A673 (cell line): ENCODE data around the gene ISY1. TPM values are rescaled to one million over a fixed set of nuclear protein-coding genes. Genes with fewer than 3 reads are reported as not detected.
A peak's percentile ranks its signal among the peaks of the same experiment; 100 is the strongest.

Experiments
- BruUV-seq: library from RNA; stranded (reverse); fragments of 400-500 nt; replicated peaks from 2 replicates; lab custom pipeline; 2021; lab: Mats Ljungman, UMichigan
- CTCF ChIA-PET: fragments of 300-600 bp; sonication (Branson Sonifier 250); formaldehyde crosslinking; loops from one replicate; lab custom pipeline; 2022; ENCODE audit warnings: antibody characterized with exemption; lab: Charles Lee
- POLR2A ChIA-PET: fragments of 300-600 bp; sonication (Branson Sonifier 250); formaldehyde crosslinking; loops from one replicate; lab custom pipeline; 2022; ENCODE audit warnings: antibody characterized with exemption; ENCODE audit not compliant: low non-redundant PET; lab: Charles Lee
- DNase-seq: peaks from one replicate; pipeline ENCODE4 v3.0.0-alpha.2; 2015; ENCODE audit warnings: low spot score
- H3K27ac ChIP-seq: fragments of 200-600 bp; sonication (generic); 2 replicates; pipeline ENCODE4 v1.5.1; 2016; ENCODE audit warnings: mixed run types, low read depth, mild to moderate bottlenecking, mixed read lengths, antibody characterized with exemption, low read length; ENCODE audit not compliant: poor library complexity, severe bottlenecking
- H3K27me3 ChIP-seq: fragments of 200-600 bp; sonication (generic); replicated peaks from 2 replicates; pipeline ENCODE4 v1.6.1; 2017; ENCODE audit warnings: mixed run types, low read depth, mild to moderate bottlenecking, mixed read lengths, antibody characterized with exemption, low read length; ENCODE audit not compliant: insufficient read depth, poor library complexity
- H3K36me3 ChIP-seq: fragments of 200-600 bp; sonication (generic); 2 replicates; pipeline ENCODE4 v1.6.1; 2016; ENCODE audit warnings: mixed run types, mild to moderate bottlenecking, mixed read lengths, antibody characterized with exemption, low read length; ENCODE audit not compliant: insufficient read depth, poor library complexity, severe bottlenecking
- H3K4me1 ChIP-seq: fragments of 200-600 bp; sonication (generic); 2 replicates; pipeline ENCODE4 v1.6.1; 2017; ENCODE audit warnings: mixed run types, mild to moderate bottlenecking, mixed read lengths, antibody characterized with exemption, low read length; ENCODE audit not compliant: insufficient read depth, poor library complexity, severe bottlenecking
- H3K4me3 ChIP-seq: fragments of 200-600 bp; sonication (generic); 2 replicates; pipeline ENCODE4 v1.5.1; 2016; ENCODE audit warnings: low read depth, mixed run types, mild to moderate bottlenecking, mixed read lengths, low read length; ENCODE audit not compliant: poor library complexity, severe bottlenecking
- H3K9me3 ChIP-seq: fragments of 200-600 bp; sonication (generic); 2 replicates; pipeline ENCODE4 v1.6.1; 2016; ENCODE audit warnings: mixed run types, low read depth, mild to moderate bottlenecking, mixed read lengths, antibody characterized with exemption, low read length; ENCODE audit not compliant: poor library complexity, severe bottlenecking
- EZH2 ChIP-seq: fragments of 200-600 bp; sonication (generic); IDR thresholded peaks from 2 replicates; pipeline ENCODE4 v1.6.1; 2017; ENCODE audit warnings: borderline replicate concordance, low read depth, mild to moderate bottlenecking, mixed read lengths, antibody characterized with exemption, low read length; ENCODE audit not compliant: poor library complexity, severe bottlenecking
- intact Hi-C: fragments of 100-400 bp; cut with micrococcal nuclease; formaldehyde crosslinking; loops from one replicate; pipeline ENCODE4 v1.10.0; 2022; ENCODE audit not compliant: unreplicated experiment
- total RNA-seq: library from RNA; stranded (reverse); gene quantifications from 2 replicates; pipeline ENCODE4 v1.2.3, GENCODE V29; 2021
- TF ChIP-seq, protein P1 (sequence below): fragments of 300-800, 200-600 bp; sonication (generic); conservative IDR thresholded peaks from 2 replicates; pipeline ENCODE4 v1.5.1; 2017; ENCODE audit warnings: low read depth, mild to moderate bottlenecking, antibody characterized with exemption, low read length, moderate library complexity, mixed read lengths

Gene ISY1
- total RNA-seq, 1 experiment from 2014 or later, result 46.2 TPM

DNA sequence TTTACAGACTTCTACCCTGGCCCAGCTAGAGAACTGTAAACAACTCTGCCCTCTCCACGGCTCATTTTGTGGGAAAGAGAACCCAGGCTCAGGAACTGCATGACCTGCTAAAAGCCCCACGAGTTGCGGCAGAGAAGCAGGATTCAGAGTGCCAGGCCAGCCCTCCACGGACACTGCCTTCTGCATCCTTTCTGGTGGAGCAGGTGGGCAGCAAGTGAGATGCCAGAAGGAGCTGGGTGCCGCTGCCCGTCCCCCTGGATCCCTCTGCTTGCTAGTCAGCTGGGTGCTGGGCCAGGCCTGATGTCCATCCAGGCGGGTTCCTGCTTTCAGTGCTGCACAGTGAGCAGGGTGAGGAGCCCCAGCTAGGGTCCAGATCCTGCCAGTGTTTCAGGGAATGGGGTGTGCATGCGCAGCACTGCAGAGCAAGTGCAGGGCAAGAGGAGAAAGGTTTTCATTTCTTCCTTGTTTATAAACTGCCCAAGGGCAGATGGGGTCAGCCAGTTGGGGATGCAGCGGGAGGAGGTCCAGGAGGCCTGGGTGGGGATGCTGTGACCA, 34.1 kb downstream of the ISY1 start:
- intact Hi-C loops, result no loop called here
- no peak for DNase-seq
- H3K36me3 ChIP-seq, result peaks cover 25% of the 10 kb centered on the region
- ChIA-PET POLR2A (no interaction called here), CTCF (no interaction called here)
- no peak overlapping the region for H3K27ac ChIP-seq
- no peaks in the 10 kb centered on the region for H3K4me1 ChIP-seq
- TF ChIP-seq, protein P1, sequence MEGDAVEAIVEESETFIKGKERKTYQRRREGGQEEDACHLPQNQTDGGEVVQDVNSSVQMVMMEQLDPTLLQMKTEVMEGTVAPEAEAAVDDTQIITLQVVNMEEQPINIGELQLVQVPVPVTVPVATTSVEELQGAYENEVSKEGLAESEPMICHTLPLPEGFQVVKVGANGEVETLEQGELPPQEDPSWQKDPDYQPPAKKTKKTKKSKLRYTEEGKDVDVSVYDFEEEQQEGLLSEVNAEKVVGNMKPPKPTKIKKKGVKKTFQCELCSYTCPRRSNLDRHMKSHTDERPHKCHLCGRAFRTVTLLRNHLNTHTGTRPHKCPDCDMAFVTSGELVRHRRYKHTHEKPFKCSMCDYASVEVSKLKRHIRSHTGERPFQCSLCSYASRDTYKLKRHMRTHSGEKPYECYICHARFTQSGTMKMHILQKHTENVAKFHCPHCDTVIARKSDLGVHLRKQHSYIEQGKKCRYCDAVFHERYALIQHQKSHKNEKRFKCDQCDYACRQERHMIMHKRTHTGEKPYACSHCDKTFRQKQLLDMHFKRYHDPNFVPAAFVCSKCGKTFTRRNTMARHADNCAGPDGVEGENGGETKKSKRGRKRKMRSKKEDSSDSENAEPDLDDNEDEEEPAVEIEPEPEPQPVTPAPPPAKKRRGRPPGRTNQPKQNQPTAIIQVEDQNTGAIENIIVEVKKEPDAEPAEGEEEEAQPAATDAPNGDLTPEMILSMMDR, result no peak
- no peak for TF ChIP-seq EZH2
- H3K4me3 ChIP-seq, result no peak overlapping the region
- no peaks in the 10 kb centered on the region for H3K27me3 ChIP-seq
- no TSS peak for BruUV-seq
- no peaks in the 10 kb centered on the region for H3K9me3 ChIP-seq

DNA sequence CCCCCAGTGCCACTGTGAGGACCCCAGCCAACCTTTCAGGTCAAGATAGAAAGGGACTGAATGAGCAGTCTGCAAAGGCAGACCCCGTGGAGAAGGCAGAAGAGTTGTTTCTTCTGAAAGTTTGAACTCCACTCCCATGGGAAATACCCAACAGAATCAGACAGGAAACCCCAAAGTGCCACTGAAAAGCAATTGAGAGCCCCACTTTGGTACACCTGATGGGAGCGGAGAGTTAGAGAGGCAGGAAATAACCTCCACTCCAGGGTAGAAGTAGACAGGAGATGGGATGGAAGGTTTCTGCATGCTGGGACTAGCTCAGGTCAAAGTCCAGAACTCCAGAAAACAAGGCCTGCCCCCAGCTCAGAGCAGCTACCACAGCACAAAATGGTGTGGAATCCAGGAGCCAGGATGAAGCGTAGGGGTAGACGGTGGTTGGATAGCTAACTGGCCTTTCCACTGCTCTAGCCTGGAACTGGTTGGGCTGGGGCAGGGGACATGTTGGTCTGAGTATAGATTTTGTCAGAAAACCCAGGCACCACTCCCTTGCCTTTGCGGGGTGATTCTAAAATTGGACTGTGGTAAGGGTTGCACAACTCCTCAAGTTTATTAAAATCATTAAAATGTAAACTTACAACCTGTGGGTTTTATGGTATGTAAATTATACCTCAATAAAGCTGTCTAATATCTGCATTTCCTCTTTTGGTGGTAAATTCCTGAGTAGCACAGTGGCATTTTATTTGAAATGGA, 37.4 kb downstream of the ISY1 start:
- intact Hi-C loops, result no loop called here
- H3K4me3 ChIP-seq, result no peak overlapping the region
- ChIA-PET CTCF (no interaction called here), POLR2A (no interaction called here)
- TF ChIP-seq, protein P1, result no peak
- no peak for TF ChIP-seq EZH2
- H3K27me3 ChIP-seq, result no peaks in the 10 kb centered on the region
- no peaks in the 10 kb centered on the region for H3K9me3 ChIP-seq
- peak; percentile 12 for DNase-seq
- BruUV-seq, result no TSS peak
- peaks cover 4% of the 10 kb centered on the region for H3K4me1 ChIP-seq
- H3K27ac ChIP-seq, result no peak overlapping the region
- no peaks in the 10 kb centered on the region for H3K36me3 ChIP-seq

DNA sequence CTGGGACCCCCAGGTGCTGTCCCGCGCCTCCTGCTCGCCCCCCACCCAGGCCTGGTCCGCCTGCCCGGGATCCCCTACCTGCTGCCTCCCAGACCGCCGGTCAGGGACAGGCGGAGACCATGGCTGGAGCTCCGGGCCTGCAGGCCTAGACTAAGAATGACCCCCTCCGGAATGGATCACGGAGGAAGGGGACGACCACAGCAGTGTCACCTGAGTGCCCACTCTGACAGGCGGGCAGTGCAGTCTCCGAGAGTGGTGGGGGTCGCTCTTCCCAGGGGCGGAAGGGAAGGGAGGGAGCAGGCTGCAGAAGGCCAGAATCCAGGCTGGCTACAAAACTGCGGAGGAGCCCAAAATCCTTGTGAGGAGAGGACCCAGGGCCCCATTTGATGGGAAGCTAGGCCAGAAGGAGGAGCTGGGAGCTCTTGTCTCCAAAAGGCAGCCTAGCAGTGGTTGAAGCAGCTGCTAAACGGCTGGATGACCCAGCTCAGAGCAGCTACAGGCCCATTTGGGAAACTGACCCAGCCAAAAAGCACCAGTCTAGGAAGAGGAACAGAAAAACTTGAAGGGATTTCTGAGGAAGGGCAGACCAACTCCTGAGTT, 38.4 kb downstream of the ISY1 start:
- ChIA-PET CTCF (interaction anchor here (1.2 kb wide), 1 partner anchor 40 kb away, joined by 5 read pairs; no protein-coding TSS in a partner anchor), POLR2A (interaction anchor here (0.6 kb wide), 2 partner anchors 21 to 156 kb away, joined by 4 to 13 read pairs; no protein-coding TSS in a partner anchor)
- Histone ChIP-seq H3K27ac (no peak overlapping the region), H3K27me3 (no peaks in the 10 kb centered on the region), H3K4me1 (peaks cover 4% of the 10 kb centered on the region), H3K9me3 (no peaks in the 10 kb centered on the region), H3K4me3 (peak overlapping the region; percentile 53), H3K36me3 (no peaks in the 10 kb centered on the region)
- no peak for TF ChIP-seq EZH2
- TF ChIP-seq, protein P1, result no peak
- BruUV-seq, result no TSS peak
- peak; percentile 32 for DNase-seq
- intact Hi-C loops, result no loop called here
